Measurements from ENCODE around the gene ASCL1.

The ASCL1 gene

DNA sequence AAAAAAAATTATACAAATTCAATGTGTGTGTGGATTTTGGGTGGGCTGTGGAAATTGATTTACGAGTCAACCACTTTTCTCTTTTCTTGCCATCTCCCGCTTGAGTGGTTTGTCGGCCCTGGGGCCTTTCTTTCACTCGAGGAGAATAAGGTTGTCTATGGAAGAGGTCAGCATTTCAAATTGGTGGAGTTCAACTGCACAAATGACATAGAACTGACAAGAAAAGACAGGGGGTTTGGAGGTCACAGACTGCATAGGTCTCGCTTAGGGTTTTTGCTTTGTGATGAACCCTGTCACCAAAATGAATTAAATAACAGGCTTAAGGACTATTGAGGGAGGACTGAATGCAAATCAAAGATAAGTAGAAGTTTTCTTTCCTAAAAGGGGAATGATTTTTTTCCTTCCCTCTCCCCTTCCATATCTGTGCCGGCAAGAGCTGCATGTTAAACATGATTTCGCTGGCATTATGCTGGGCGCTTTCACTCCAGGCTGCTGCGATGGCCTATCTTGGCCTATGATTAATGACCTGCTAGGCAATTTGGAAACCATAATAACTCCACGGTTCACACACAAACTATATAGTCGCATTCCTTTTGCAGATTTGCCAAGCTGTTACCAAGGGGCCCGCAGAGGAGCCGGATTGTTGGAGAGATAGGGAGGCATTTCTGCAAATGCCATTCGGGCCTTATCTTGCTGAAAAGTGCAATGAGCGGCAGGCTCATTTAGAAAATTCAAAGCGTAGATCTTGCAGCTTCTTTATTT is 20.7 kb downstream of the ASCL1 start:
- DNase-seq (ENCODE audit: low read depth) = no peak

- DNase-seq (ENCODE audit: low read depth) = no peak
Measured at GRCh38 chr12:102980350-102980749, 22.9 kb downstream of the ASCL1 start.

GRCh38 chr12:102990419-102990818 is 32.9 kb downstream of the ASCL1 start:
- DNase-seq (ENCODE audit: low read depth) = no peak

DNA sequence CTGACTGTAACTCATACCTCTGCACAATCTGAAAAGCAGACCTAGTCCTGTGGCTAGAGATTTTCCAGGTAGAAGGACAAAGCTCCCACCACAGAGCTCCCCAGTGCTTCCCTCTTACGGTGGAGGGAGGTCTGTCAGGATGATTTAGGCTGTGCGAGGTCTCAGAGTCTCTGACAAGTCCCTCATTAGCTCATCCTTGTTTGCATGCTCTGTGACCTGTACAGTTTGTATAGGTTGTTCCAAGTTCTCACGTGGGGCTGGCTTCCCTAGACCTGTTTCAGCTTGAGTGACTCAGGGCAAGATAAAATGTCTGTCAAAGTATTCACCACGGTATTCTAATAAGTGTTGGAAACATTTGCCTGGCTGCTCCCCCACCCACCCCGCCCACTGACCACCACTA is 34.8 kb downstream of the ASCL1 start:
- DNase-seq (ENCODE audit: low read depth) = no peak

- no peak for DNase-seq (ENCODE audit: low read depth)
Measured at GRCh38 chr12:102992720-102993119, 35.2 kb downstream of the ASCL1 start.

- no peak for DNase-seq (ENCODE audit: low read depth)
Measured at GRCh38 chr12:102993537-102993936, 36.1 kb downstream of the ASCL1 start.

GRCh38 chr12:102995372-102995771 is 37.9 kb downstream of the ASCL1 start:
- DNase-seq (ENCODE audit: low read depth) = no peak
